GM19193 (cell line): ENCODE measurements around the gene ABLIM1.

Source experiments
- POLR2A ChIP-seq: IDR thresholded peaks from 4 replicates; pipeline ENCODE4 v1.6.1; 2011; ENCODE audit not compliant: insufficient read depth, insufficient read length; ENCODE audit errors: extremely low read depth

ABLIM1 gene

DNA sequence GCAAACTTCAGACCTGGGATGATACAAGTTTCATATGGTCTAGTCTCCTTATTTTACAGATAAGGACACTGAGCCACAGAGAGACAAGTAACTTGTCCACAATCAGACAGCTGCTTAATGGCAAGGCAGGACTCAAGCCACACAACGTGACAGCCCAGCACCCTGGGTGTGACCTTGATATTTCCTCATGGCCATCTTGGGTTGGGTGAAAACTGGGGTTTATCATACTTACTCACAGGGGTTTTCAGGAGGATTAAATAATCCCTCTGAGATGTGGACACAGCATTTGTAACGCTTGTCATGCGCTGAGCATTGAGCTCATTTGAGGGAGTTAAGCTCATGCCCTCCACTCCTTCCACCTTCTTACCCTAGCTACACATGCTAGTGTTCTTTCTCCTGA, 58.0 kb downstream of the ABLIM1 start:
- no peak for TF ChIP-seq POLR2A

DNA sequence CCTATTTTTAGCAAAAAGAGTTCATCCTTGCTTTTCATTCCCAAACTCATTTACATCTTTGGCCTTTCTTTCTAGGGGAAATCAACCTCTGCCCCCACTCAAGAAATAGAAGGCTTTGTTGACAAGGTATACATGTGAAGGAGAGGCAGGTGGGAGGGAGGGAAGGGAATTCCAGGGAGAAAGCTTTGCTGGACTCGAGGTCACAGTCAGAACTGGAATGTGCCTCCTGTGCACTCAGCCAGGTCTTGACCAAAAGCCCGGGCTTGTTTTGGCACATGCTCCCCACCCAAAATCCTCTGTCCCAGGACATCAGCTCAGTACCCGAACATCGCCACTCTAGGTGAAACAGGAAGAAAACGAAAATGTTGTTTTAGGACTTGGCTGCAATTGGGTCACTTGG, 61.3 kb downstream of the ABLIM1 start:
- no peak for TF ChIP-seq POLR2A

DNA sequence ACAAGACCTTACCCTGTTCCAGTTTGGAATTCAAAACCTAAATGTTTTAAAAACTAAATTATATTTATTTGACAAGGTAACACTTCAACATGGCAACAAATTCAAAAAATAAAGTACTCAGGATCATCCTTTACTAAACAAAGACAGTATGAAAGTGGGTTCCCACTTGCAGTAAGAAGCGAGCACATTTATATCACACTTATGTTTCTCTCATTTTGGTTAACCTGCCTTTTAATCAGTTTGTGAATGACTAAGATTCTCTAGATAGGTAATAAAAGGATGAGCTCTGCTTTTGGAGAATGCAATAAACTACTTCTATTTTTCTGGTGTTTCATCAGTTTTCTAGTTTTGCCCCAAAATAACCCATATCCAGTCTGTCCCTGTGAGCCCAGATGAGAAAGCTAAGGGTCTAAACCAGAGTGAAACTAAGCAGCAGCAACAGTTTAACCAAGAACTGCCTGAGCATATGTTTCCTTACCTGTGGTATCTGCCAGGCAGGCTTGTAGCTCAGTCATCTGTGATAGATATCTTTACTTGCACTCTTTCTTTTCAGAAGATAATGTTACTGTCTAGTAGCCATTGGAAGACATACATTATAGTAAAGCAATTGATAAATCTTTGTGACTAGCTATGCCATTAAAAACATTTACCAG, 64.1 kb downstream of the ABLIM1 start:
- TF ChIP-seq POLR2A = no peak

- TF ChIP-seq POLR2A = no peak
Observed at GRCh38 chr10:114593240-114593792, 64.8 kb downstream of the ABLIM1 start.

- no peak for TF ChIP-seq POLR2A
Observed at GRCh38 chr10:114590993-114591392, 67.1 kb downstream of the ABLIM1 start.

DNA sequence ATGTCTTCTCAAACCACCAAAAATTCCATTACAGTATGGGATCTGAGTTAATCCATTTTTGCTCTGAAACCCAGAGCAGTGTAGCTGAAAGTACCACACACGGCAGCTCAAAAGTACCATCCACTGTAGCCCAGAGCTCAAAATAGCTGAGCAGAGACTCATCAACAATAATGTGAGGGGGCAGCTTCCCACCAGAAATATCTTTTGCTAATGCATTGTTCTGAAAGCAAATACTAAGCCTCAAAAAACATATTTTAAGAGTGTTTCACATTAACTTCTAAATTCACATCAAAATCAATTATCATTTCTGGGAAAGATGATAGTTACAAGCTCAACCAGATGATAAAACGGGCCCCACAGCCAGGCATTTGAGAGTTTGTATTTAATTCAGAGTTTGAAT, 73.7 kb downstream of the ABLIM1 start:
- TF ChIP-seq POLR2A = no peak

- no peak for TF ChIP-seq POLR2A
Observed at GRCh38 chr10:114581071-114581470, 77.0 kb downstream of the ABLIM1 start.

GRCh38 chr10:114577133-114577532, 80.9 kb downstream of the ABLIM1 start:
- TF ChIP-seq POLR2A = no peak

- no peak for TF ChIP-seq POLR2A
Observed at GRCh38 chr10:114576716-114577115, 81.4 kb downstream of the ABLIM1 start.

- TF ChIP-seq POLR2A = no peak
Observed at GRCh38 chr10:114576132-114576487, 82.0 kb downstream of the ABLIM1 start.

GRCh38 chr10:114575417-114576131, 82.5 kb downstream of the ABLIM1 start:
- no peak for TF ChIP-seq POLR2A

DNA sequence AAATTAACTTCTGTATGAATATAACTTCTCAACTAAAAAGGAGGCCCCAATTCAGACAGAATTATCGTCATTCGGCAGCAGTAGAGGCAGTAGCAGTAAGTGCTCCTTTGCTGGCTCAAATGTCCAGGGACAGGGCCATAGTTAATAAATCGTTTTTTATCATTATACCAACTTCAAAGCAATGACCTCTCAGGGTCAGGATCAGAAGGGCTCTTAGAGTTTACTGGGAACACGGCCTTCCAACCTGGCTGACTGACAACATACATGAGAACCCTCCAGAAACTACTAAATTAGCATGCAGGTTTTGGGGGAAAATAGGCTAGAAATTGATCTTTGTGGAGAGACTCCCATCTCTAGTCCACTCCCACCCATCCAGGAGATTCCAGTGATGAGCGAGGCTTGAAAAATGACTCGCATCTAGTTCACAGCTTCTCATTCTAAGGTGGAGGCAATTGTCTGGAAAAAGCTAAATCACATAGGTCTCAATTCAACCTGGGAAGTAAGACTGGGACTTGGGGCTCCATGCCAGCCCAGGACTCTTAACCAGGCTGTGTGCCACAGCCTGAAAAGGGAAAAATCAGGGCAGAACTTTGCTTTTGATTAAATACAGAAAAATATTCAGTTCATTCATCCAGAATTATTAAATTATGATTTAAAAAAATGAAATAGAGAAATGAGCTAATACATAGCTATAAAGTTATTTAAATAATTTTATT, 84.6 kb downstream of the ABLIM1 start:
- TF ChIP-seq POLR2A = no peak

- no peak for TF ChIP-seq POLR2A
Observed at GRCh38 chr10:114571316-114571999, 86.6 kb downstream of the ABLIM1 start.

- TF ChIP-seq POLR2A = no peak
Observed at GRCh38 chr10:114566064-114566463, 92.0 kb downstream of the ABLIM1 start.

- TF ChIP-seq POLR2A = no peak
Observed at GRCh38 chr10:114565066-114565465, 93.0 kb downstream of the ABLIM1 start.
